ENCODE measurements around the gene SPTAN1. TPM values are rescaled to one million over a fixed set of nuclear protein-coding genes. Genes with fewer than 3 reads are reported as not detected.
A peak's percentile ranks its signal among the peaks of the same experiment; 100 is the strongest.

The SPTAN1 gene
- total and polyA plus RNA-seq, 4 experiments from 2014 or later, result 14.0 to 595 (median 394) TPM

DNA sequence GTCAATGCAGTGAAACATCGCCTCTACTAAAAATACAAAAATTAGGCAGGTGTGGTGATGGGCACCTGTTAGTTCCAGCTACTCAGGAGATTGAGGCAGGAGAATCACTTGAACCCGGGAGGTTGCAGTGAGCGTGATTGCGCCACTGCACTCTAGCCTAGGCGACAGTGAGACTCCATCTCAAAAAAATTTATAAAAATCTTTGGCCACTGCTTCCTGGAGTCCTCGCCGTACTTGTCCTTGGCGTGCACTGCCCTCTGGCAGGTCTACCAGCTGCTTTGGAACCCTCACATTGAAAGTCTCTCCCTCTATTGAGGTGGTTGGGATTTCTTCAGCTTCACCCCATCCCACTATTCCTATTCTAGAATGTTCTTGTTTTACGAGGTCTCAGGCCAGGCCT is 79.2 kb downstream of the SPTAN1 start:
- H3K36me3 ChIP-seq (ENCODE audit: insufficient read depth, low read length), result peaks cover 61% of the 10 kb centered on the region
- peaks cover 0 to 2% (median 0%) of the 10 kb centered on the region in 8 donors for H3K9me3 Mint-ChIP-seq
- no peak overlapping the region for H3K27ac Mint-ChIP-seq
- POLR2A ChIA-PET (ENCODE audit: partially characterized antibody), result no interaction called here
- peaks cover 30 to 57% of the 10 kb centered on the region in 2 donors for H3K36me3 Mint-ChIP-seq
- CTCF ChIA-PET (ENCODE audit: partially characterized antibody), result no interaction called here
- H3K4me3 ChIP-seq (ENCODE audit: low read length in 2 of 2), result no peak overlapping the region
- DNase-seq, result no peak
- no peaks in the 10 kb centered on the region for H3K27me3 ChIP-seq (ENCODE audit: insufficient read depth, low read length)
- no peak overlapping the region for H3K4me3 Mint-ChIP-seq
- no peaks in the 10 kb centered on the region for H3K4me1 Mint-ChIP-seq
- no peak overlapping the region for H3K27ac ChIP-seq (ENCODE audit: low read depth, low read length)
- H3K4me1 ChIP-seq (ENCODE audit: insufficient read depth, low read length), result no peaks in the 10 kb centered on the region
- no peaks in the 10 kb centered on the region for H3K27me3 Mint-ChIP-seq
- intact Hi-C loops (cut with micrococcal nuclease), result no loop called here
- no peaks in the 10 kb centered on the region for H3K9me3 ChIP-seq (ENCODE audit: control insufficient read depth in 1 of 2, low read length in 2 of 2)

DNA sequence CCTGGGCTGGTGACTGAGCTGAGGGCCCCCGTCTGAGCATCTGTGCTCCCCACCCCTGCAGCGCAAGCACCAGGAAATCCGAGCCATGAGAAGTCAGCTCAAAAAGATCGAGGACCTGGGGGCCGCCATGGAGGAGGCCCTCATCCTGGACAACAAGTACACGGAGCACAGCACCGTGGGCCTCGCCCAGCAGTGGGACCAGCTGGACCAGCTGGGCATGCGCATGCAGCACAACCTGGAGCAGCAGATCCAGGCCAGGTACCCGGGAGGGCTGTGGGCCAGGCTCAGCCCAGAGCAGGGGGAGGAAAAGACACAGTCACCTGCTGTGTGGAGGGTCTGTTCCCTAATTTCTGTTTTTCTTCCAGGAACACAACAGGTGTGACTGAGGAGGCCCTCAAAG is 79.7 kb downstream of the SPTAN1 start:
- no peak overlapping the region for H3K4me3 Mint-ChIP-seq
- no peak overlapping the region for H3K4me3 ChIP-seq (ENCODE audit: low read length in 2 of 2)
- H3K27me3 ChIP-seq (ENCODE audit: insufficient read depth, low read length), result no peaks in the 10 kb centered on the region
- no peaks in the 10 kb centered on the region for H3K4me1 ChIP-seq (ENCODE audit: insufficient read depth, low read length)
- DNase-seq, result no peak
- H3K9me3 ChIP-seq (ENCODE audit: control insufficient read depth in 1 of 2, low read length in 2 of 2), result no peaks in the 10 kb centered on the region
- H3K27me3 Mint-ChIP-seq, result no peaks in the 10 kb centered on the region
- ChIA-PET POLR2A (ENCODE audit: partially characterized antibody) (interaction anchor here (2.0 kb wide), 1 partner anchor 92 kb away, joined by 5 read pairs; the partner anchor contains the start of gene ZDHHC12), CTCF (ENCODE audit: partially characterized antibody) (no interaction called here)
- no peak overlapping the region for H3K27ac ChIP-seq (ENCODE audit: low read depth, low read length)
- peaks cover 30 to 53% of the 10 kb centered on the region in 2 donors for H3K36me3 Mint-ChIP-seq
- no peak overlapping the region for H3K27ac Mint-ChIP-seq
- H3K4me1 Mint-ChIP-seq, result no peaks in the 10 kb centered on the region
- H3K36me3 ChIP-seq (ENCODE audit: insufficient read depth, low read length), result peaks cover 57% of the 10 kb centered on the region
- intact Hi-C loops (cut with micrococcal nuclease), result no loop called here
- peaks cover 0 to 2% (median 0%) of the 10 kb centered on the region in 8 donors for H3K9me3 Mint-ChIP-seq

DNA sequence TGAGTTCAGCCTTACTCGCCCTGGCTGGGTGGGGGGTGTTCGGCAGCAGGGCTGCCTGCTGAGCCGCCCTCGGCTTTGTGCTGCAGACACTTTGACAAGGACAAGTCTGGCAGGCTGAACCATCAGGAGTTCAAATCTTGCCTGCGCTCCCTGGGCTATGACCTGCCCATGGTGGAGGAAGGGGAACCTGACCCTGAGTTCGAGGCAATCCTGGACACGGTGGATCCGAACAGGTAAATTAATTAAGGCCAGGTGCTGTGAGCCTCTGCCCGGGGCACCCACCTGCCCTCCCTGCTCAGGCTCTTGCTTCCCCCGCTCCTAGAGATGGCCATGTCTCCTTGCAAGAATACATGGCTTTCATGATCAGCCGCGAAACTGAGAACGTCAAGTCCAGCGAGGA is 80.1 kb downstream of the SPTAN1 start:
- peaks cover 0 to 2% (median 0%) of the 10 kb centered on the region in 8 donors for H3K9me3 Mint-ChIP-seq
- DNase-seq, result no peak
- no peak overlapping the region for H3K4me3 Mint-ChIP-seq
- H3K9me3 ChIP-seq (ENCODE audit: control insufficient read depth in 1 of 2, low read length in 2 of 2), result no peaks in the 10 kb centered on the region
- ChIA-PET POLR2A (ENCODE audit: partially characterized antibody) (interaction anchor here (1.3 to 2.0 kb wide), 2 partner anchors 10 to 91 kb away, joined by 3 to 5 read pairs; partner anchors contain the start of gene ZDHHC12), CTCF (ENCODE audit: partially characterized antibody) (no interaction called here)
- H3K27me3 ChIP-seq (ENCODE audit: insufficient read depth, low read length), result no peaks in the 10 kb centered on the region
- peaks cover 52% of the 10 kb centered on the region for H3K36me3 ChIP-seq (ENCODE audit: insufficient read depth, low read length)
- H3K36me3 Mint-ChIP-seq, result peaks cover 30 to 51% of the 10 kb centered on the region in 2 donors
- H3K27ac ChIP-seq (ENCODE audit: low read depth, low read length), result no peak overlapping the region
- intact Hi-C loops (cut with micrococcal nuclease), result no loop called here
- H3K27ac Mint-ChIP-seq, result peak overlapping the region in 2 of 7 donors; percentile 59 to 60
- no peak overlapping the region for H3K4me3 ChIP-seq (ENCODE audit: low read length in 2 of 2)
- no peaks in the 10 kb centered on the region for H3K4me1 Mint-ChIP-seq
- H3K4me1 ChIP-seq (ENCODE audit: insufficient read depth, low read length), result no peaks in the 10 kb centered on the region
- H3K27me3 Mint-ChIP-seq, result no peaks in the 10 kb centered on the region

DNA sequence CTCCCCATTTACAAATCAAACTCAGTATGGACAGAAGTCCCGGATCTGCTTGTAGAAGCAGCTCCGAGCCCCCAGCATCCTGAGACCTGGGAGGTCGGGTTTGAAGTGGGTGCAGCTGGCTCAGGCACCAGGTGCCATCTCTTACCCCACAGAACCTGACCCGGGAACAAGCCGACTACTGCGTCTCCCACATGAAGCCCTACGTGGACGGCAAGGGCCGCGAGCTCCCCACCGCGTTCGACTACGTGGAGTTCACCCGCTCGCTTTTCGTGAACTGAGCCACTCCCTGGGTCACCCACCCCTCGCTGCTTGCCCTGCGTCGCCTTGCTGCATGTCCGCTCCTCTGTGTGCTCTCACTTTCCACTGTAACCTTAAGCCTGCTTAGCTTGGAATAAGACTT is 80.7 kb downstream of the SPTAN1 start:
- Histone ChIP-seq H3K9me3 (ENCODE audit: control insufficient read depth in 1 of 2, low read length in 2 of 2) (no peaks in the 10 kb centered on the region), H3K4me1 (ENCODE audit: insufficient read depth, low read length) (no peaks in the 10 kb centered on the region), H3K27me3 (ENCODE audit: insufficient read depth, low read length) (no peaks in the 10 kb centered on the region), H3K27ac (ENCODE audit: low read depth, low read length) (no peak overlapping the region), H3K4me3 (ENCODE audit: low read length in 2 of 2) (no peak overlapping the region), H3K36me3 (ENCODE audit: insufficient read depth, low read length) (peaks cover 47% of the 10 kb centered on the region)
- POLR2A ChIA-PET (ENCODE audit: partially characterized antibody), result interaction anchor here (1.3 to 2.0 kb wide), 2 partner anchors 9 to 91 kb away, joined by 3 to 5 read pairs; partner anchors contain the start of gene ZDHHC12
- CTCF ChIA-PET (ENCODE audit: partially characterized antibody), result interaction anchor here (1.5 kb wide), 1 partner anchor 15 kb away, joined by 3 read pairs; no protein-coding TSS in a partner anchor
- H3K9me3 Mint-ChIP-seq, result peaks cover 0 to 2% (median 0%) of the 10 kb centered on the region in 8 donors
- no peaks in the 10 kb centered on the region for H3K27me3 Mint-ChIP-seq
- H3K4me3 Mint-ChIP-seq, result no peak overlapping the region
- intact Hi-C loops (cut with micrococcal nuclease), result no loop called here
- no peak for DNase-seq
- peak overlapping the region in 2 of 7 donors; percentile 46 to 57 for H3K27ac Mint-ChIP-seq
- H3K4me1 Mint-ChIP-seq, result no peaks in the 10 kb centered on the region
- H3K36me3 Mint-ChIP-seq, result peaks cover 25 to 46% of the 10 kb centered on the region in 2 donors

DNA sequence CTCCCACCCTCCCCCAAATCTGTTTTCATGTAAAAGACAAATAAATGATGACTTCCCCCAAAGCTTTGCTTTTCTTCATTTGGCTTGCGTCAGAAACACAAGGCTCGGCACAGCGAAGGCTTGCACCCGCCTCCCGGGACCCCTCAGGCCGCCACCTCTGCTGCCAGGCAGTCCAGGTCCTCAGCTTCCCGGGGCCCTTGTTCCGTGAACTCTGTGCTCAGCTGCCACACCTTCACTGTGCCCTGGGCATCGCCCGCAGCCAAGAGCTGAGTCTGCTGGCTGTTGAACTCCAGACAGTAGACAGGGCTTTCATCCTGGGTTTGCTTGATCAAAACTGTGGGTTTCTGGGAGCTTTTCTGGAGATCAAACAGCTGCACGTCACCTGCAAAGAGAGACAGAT is 81.2 kb downstream of the SPTAN1 start:
- peaks cover 0 to 2% (median 0%) of the 10 kb centered on the region in 8 donors for H3K9me3 Mint-ChIP-seq
- peaks cover 42% of the 10 kb centered on the region for H3K36me3 ChIP-seq (ENCODE audit: insufficient read depth, low read length)
- H3K4me3 Mint-ChIP-seq, result no peak overlapping the region
- H3K4me1 Mint-ChIP-seq, result peaks cover 0 to 1% (median 0%) of the 10 kb centered on the region in 4 donors
- no peaks in the 10 kb centered on the region for H3K27me3 Mint-ChIP-seq
- H3K4me1 ChIP-seq (ENCODE audit: insufficient read depth, low read length), result no peaks in the 10 kb centered on the region
- intact Hi-C loops (cut with micrococcal nuclease), result no loop called here
- ChIA-PET CTCF (ENCODE audit: partially characterized antibody) (interaction anchor here (1.5 kb wide), 1 partner anchor 15 kb away, joined by 3 read pairs; no protein-coding TSS in a partner anchor), POLR2A (ENCODE audit: partially characterized antibody) (interaction anchor here (0.8 to 2.0 kb wide), 3 partner anchors 8 to 90 kb away, joined by 3 to 5 read pairs (median 3); partner anchors contain the start of gene ZDHHC12)
- no peak for DNase-seq
- H3K4me3 ChIP-seq (ENCODE audit: low read length in 2 of 2), result no peak overlapping the region
- H3K36me3 Mint-ChIP-seq, result peaks cover 25 to 45% of the 10 kb centered on the region in 2 donors
- H3K9me3 ChIP-seq (ENCODE audit: control insufficient read depth in 1 of 2, low read length in 2 of 2), result no peaks in the 10 kb centered on the region
- no peaks in the 10 kb centered on the region for H3K27me3 ChIP-seq (ENCODE audit: insufficient read depth, low read length)
- H3K27ac Mint-ChIP-seq, result peak overlapping the region in 2 of 7 donors; percentile 10 to 57
- no peak overlapping the region for H3K27ac ChIP-seq (ENCODE audit: low read depth, low read length)

DNA sequence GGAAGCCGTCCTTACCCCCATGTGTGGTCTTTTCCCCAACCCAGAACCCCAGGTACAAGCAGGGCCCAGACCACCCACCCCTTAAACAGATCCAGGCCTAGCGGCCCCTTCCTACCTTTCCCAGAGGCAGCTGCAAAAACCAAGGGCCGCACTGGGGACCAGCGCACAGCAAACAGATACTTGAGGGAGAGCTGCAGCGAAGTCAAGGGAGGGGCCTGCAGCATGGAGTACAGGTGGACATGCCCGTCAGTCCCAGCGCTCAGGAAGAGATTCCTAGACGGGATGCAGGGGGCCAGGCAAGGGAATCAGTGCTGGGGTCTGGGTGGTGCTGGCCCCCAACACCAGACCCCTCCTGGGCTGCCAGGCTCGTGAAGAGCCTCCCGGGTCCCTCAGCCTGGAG is 81.7 kb downstream of the SPTAN1 start:
- Mint-ChIP-seq H3K36me3 (peaks cover 21 to 40% of the 10 kb centered on the region in 2 donors), H3K4me1 (peaks cover 0 to 1% (median 0%) of the 10 kb centered on the region in 4 donors), H3K4me3 (no peak overlapping the region), H3K27me3 (no peaks in the 10 kb centered on the region), H3K9me3 (peaks cover 0 to 2% (median 0%) of the 10 kb centered on the region in 8 donors), H3K27ac (no peak overlapping the region)
- Histone ChIP-seq H3K27me3 (ENCODE audit: insufficient read depth, low read length) (no peaks in the 10 kb centered on the region), H3K4me1 (ENCODE audit: insufficient read depth, low read length) (no peaks in the 10 kb centered on the region), H3K9me3 (ENCODE audit: control insufficient read depth in 1 of 2, low read length in 2 of 2) (no peaks in the 10 kb centered on the region), H3K27ac (ENCODE audit: low read depth, low read length) (no peak overlapping the region), H3K4me3 (ENCODE audit: low read length in 2 of 2) (no peak overlapping the region), H3K36me3 (ENCODE audit: insufficient read depth, low read length) (peaks cover 37% of the 10 kb centered on the region)
- DNase-seq, result no peak
- ChIA-PET CTCF (ENCODE audit: partially characterized antibody) (interaction anchor here (1.5 kb wide), 1 partner anchor 14 kb away, joined by 3 read pairs; no protein-coding TSS in a partner anchor), POLR2A (ENCODE audit: partially characterized antibody) (interaction anchor here (0.8 to 2.0 kb wide), 2 partner anchors 10 to 90 kb away, joined by 3 to 5 read pairs; partner anchors contain the start of gene ZDHHC12)
- intact Hi-C loops (cut with micrococcal nuclease), result no loop called here

DNA sequence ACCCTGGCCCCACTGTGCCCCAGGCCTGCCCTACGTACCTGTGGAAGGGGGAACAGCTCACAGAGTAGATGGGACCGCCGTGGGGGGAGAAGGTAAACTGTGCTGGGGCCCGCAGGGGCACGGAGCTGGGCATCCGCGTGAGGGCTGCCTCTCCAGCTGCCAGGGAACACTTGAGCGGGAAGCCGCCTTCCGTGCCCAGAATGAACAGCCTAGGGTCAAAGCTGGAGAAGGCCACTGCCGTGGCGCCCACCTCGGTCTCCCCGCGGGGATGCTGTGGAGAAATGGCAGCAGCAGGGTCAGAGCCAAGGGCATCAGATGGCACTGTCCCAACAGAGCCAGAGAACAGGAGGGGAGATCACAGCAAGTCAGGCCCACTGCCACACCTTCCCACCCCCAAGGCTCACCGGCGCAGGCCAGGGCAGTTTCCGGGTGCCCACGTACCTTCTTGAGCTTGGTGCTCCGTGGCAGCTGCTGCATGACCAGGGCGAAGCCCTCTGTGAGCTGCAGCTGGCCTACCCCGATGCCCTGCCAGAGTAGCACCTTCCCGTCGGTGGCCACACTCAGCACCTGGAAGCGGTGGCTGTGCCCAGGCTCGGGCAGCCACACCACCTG is 82.4 kb downstream of the SPTAN1 start:
- H3K9me3 Mint-ChIP-seq, result peaks cover 0 to 2% (median 0%) of the 10 kb centered on the region in 8 donors
- Histone ChIP-seq H3K27ac (ENCODE audit: low read depth, low read length) (no peak overlapping the region), H3K36me3 (ENCODE audit: insufficient read depth, low read length) (peaks cover 31% of the 10 kb centered on the region), H3K27me3 (ENCODE audit: insufficient read depth, low read length) (no peaks in the 10 kb centered on the region), H3K4me3 (ENCODE audit: low read length in 2 of 2) (no peak overlapping the region), H3K4me1 (ENCODE audit: insufficient read depth, low read length) (no peaks in the 10 kb centered on the region), H3K9me3 (ENCODE audit: control insufficient read depth in 1 of 2, low read length in 2 of 2) (no peaks in the 10 kb centered on the region)
- H3K27ac Mint-ChIP-seq, result peak overlapping the region in 1 of 7 donors; percentile 72
- ChIA-PET POLR2A (ENCODE audit: partially characterized antibody) (interaction anchor here (0.8 to 1.1 kb wide), 2 partner anchors 10 kb away, joined by 3 read pairs; no protein-coding TSS in a partner anchor), CTCF (ENCODE audit: partially characterized antibody) (no interaction called here)
- H3K4me3 Mint-ChIP-seq, result no peak overlapping the region
- no peaks in the 10 kb centered on the region for H3K27me3 Mint-ChIP-seq
- DNase-seq, result no peak
- H3K36me3 Mint-ChIP-seq, result peaks cover 17 to 35% of the 10 kb centered on the region in 2 donors
- intact Hi-C loops (cut with micrococcal nuclease), result no loop called here
- peaks cover 0 to 1% (median 0%) of the 10 kb centered on the region in 4 donors for H3K4me1 Mint-ChIP-seq

Data from CD4-positive, alpha-beta memory T cell (primary cell).